Upper lobe of left lung (tissue), 6 donors: Measurements from ENCODE around the gene LHX3. TPM values are rescaled to one million over a fixed set of nuclear protein-coding genes. Genes with fewer than 3 reads are reported as not detected.

Experiments
- ATAC-seq, 2 donors: fragments of 200-7000 bp; cut with Tn5 transposase; one replicate each; pipeline ENCODE4 v1.9.1; 2022; ENCODE audit warnings: mild to moderate bottlenecking in 2 of 2, moderate library complexity in 2 of 2; ENCODE audit not compliant: low FRiP score in 2 of 2
- DNase-seq, 2 donors: peaks; one replicate each; pipeline ENCODE4 v3.0.0-alpha.2; 2019 to 2020
- H3K27ac ChIP-seq, 4 donors: fragments of 200-600 bp; sonication (generic); one replicate each; pipeline ENCODE4 v1.5.1; 2016 to 2019
- H3K27me3 ChIP-seq, 4 donors: fragments of 200-600 bp; sonication (generic); one replicate each; pipeline ENCODE4 v1.5.1; 2017 to 2019
- H3K36me3 ChIP-seq, 4 donors: fragments of 200-600 bp; sonication (generic); one replicate each; pipeline ENCODE4 v1.5.1; 2016 to 2019
- H3K4me1 ChIP-seq, 4 donors: fragments of 200-600 bp; sonication (generic); one replicate each; pipeline ENCODE4 v1.5.1; 2018 to 2019
- H3K4me3 ChIP-seq, 4 donors: fragments of 200-600 bp; sonication (generic); one replicate each; pipeline ENCODE4 v1.5.1; 2017 to 2019; ENCODE audit warnings: mild to moderate bottlenecking in 2 of 4, moderate library complexity in 1 of 4
- H3K9me3 ChIP-seq, 4 donors: fragments of 200-600 bp; sonication (generic); one replicate each; pipeline ENCODE4 v1.5.1; 2018 to 2019
- EP300 ChIP-seq, 4 donors: sonication (generic); formaldehyde crosslinking; IDR thresholded peaks; one replicate each; pipeline ENCODE4 v1.5.1; 2017; ENCODE audit warnings: antibody characterized with exemption in 4 of 4, control low read depth in 2 of 4
- POLR2A ChIP-seq, 4 donors: fragments of 450-650 bp; IDR thresholded peaks; one replicate each; pipeline ENCODE4 v1.5.1; 2016 to 2017; ENCODE audit warnings: antibody characterized with exemption in 4 of 4, mild to moderate bottlenecking in 2 of 4
- POLR2AphosphoS5 ChIP-seq, 2 donors: sonication (generic); formaldehyde crosslinking; IDR thresholded peaks; one replicate each; pipeline ENCODE4 v1.5.1; 2017; ENCODE audit warnings: antibody characterized with exemption in 2 of 2
- WGBS, 2 donors: methylation state at CpG; one replicate each; pipeline ENCODE4 v1.1.5; 2017 to 2018; 5-methylcytosine and 5-hydroxymethylcytosine counted together
- total RNA-seq, 6 donors: library from RNA; depleted of rRNA in 4 of 6; stranded (reverse); fragments of >200 nt in 4 of 6; gene quantifications; one replicate each; pipeline versions ENCODE4 v1.1.0 to v1.2.1, GENCODE V29; 2016 to 2021
- TF ChIP-seq, protein P1 (sequence below), 6 experiments: fragments of 450-650 bp in 4 of 6; fragments of 200-600 bp in 2 of 6; sonication (generic) in 2 of 6; IDR thresholded peaks; one replicate each; pipeline ENCODE4 v1.5.1; 2016 to 2019; ENCODE audit warnings: antibody characterized with exemption in 6 of 6
- donor health status: DM: no; HTN: no; CAD: no; lungs with moderate emphysema.
- donor health status: DM: no; HTN: yes; CAD: no; lungs with severe emphysema.

Gene LHX3
- total RNA-seq, 6 donors from 2014 or later = 0.20 TPM; not detected in 5

DNA sequence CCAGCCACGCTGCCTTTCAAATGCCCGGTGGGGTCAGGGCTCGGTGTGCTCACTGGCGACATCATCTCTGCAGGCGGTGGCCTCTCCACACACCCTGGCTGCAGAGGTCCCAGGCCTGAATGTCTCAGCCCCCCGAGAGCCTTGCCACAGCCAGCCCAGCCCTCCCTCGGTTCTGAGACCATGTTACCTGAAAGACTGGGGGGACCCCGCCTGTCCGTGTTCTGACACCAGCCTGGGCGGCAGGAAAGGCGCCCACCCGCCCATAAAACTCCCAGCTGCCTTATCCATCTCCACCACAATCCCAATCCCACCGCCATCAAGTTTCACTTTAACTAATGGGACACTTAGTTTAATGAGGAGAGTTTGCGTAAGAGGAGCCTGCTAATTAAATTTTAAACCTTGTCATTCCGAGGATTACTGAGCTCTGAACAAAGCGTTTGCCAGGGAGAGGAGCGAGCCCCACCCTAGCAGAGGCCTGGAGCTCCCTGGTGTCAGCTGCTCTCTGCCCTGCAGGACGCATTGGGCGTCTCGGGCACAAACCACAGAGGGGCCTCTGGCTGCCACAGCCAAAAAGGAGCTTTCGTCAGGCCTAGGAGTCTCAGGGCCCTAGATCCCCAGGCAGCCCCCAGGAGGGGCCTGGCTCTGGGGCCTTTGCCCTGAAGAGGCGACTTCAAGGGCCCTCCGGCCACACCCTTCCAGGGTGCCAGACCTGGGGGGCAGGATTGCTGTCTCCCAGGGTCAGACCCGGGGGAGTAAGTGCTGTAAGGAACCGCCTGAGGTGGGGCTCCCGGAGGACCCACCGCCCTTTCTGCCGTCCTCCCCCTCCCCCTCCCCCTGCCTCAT is 15.3 kb downstream of the LHX3 start:
- peaks cover 0 to 21% (median 0%) of the 10 kb centered on the region in 4 donors for H3K4me1 ChIP-seq
- H3K9me3 ChIP-seq = no peaks in the 10 kb centered on the region
- no peak overlapping the region for H3K4me3 ChIP-seq
- TF ChIP-seq EP300 (IDR thresholded peaks at IDR 0.05) = no peak
- no peak for TF ChIP-seq POLR2AphosphoS5 (IDR thresholded peaks at IDR 0.05)
- TF ChIP-seq, protein P1, sequence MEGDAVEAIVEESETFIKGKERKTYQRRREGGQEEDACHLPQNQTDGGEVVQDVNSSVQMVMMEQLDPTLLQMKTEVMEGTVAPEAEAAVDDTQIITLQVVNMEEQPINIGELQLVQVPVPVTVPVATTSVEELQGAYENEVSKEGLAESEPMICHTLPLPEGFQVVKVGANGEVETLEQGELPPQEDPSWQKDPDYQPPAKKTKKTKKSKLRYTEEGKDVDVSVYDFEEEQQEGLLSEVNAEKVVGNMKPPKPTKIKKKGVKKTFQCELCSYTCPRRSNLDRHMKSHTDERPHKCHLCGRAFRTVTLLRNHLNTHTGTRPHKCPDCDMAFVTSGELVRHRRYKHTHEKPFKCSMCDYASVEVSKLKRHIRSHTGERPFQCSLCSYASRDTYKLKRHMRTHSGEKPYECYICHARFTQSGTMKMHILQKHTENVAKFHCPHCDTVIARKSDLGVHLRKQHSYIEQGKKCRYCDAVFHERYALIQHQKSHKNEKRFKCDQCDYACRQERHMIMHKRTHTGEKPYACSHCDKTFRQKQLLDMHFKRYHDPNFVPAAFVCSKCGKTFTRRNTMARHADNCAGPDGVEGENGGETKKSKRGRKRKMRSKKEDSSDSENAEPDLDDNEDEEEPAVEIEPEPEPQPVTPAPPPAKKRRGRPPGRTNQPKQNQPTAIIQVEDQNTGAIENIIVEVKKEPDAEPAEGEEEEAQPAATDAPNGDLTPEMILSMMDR (IDR thresholded peaks at IDR 0.05) = no peak
- TF ChIP-seq POLR2A (IDR thresholded peaks at IDR 0.05) = no peak
- ATAC-seq (no peak), DNase-seq (peak in 1 of 2 donors; percentile 58)
- peaks cover 0 to 51% (median 27%) of the 10 kb centered on the region in 4 donors for H3K27me3 ChIP-seq
- H3K27ac ChIP-seq = no peak overlapping the region
- no peaks in the 10 kb centered on the region for H3K36me3 ChIP-seq
- whole genome bisulfite sequencing, 2 donors = 48 to 57% methylated on average over 12 to 23 of the region's 28 CpGs

DNA sequence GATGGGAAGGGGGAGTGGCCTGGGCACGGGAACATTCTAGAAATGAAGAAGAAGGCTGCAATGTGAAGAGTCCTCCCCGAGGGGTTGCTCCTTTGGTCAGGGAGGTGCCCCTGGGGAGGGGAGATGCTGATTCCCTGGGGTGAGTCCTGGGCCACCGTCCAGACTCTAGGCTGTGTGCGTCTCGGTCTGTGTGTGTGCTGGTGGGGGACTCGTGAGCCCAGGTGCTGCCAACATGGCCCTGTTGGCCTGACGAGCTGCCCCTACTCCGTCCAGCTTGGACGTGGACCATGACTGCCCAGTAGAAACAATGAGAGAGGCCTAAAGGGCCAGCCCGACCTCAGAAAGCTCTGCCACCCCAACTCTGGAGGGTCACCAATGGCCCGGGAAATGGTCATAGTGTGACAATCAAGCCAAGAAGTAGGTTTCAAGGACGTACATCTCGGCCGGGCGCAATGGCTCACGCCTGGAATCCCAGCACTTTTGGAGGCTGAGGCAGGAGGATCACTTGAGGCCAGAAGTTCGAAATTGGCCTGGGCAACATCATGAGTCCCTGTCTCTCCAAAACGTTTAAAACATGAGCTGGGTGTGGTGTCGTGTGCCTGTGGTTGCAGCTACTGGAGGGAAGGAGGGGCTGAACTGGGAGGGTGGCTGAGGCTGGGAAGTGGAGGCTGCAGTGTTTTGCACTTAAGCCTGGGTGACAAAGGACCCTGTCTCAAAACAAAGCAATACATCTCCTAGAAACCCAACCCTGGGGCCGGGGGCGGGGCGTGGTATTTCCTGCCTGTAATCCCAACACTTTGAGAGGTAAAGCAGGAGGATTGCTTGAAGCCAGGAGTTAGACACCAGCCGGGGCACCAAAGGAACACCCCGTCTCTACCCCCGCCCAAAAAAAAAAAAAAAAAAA is 17.0 kb downstream of the LHX3 start:
- Histone ChIP-seq H3K27me3 (peaks cover 0 to 35% (median 14%) of the 10 kb centered on the region in 4 donors), H3K4me3 (no peak overlapping the region), H3K4me1 (peaks cover 0 to 9% (median 0%) of the 10 kb centered on the region in 4 donors), H3K36me3 (no peaks in the 10 kb centered on the region), H3K9me3 (no peaks in the 10 kb centered on the region), H3K27ac (no peak overlapping the region)
- ATAC-seq (no peak), DNase-seq (no peak)
- 59 to 70% methylated on average over 19 to 25 of the region's 25 CpGs for WGBS, 2 donors
- TF ChIP-seq, protein P1 (IDR thresholded peaks at IDR 0.05) = no peak
- TF ChIP-seq POLR2AphosphoS5 (IDR thresholded peaks at IDR 0.05) (no peak), POLR2A (IDR thresholded peaks at IDR 0.05) (no peak), EP300 (IDR thresholded peaks at IDR 0.05) (no peak)

DNA sequence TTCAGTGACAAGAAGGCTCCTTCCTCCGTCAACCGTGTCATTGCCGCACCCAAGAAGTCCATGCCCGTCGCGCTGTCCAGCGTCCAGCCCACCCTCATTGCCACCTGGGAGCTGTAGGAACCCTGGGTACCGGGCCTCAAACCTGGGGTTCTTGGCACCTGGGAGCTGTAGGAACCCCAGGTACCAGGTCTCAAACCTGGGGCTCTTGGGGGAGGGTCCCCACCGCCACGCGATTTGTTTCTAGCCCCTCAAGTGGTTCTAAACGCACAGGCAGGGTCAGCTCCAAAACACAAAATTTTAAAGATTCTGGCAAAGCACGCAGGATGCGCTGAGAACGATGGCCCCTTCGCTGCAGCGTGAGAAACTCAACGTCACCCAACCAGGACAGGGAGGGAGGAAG is 17.7 kb downstream of the LHX3 start:
- H3K27ac ChIP-seq = no peak overlapping the region
- H3K36me3 ChIP-seq = no peaks in the 10 kb centered on the region
- H3K27me3 ChIP-seq = peaks cover 0 to 28% (median 7%) of the 10 kb centered on the region in 4 donors
- WGBS, 2 donors = 88 to 91% methylated on average over 18 of the region's 18 CpGs
- H3K4me1 ChIP-seq = peaks cover 0 to 1% (median 0%) of the 10 kb centered on the region in 4 donors
- H3K9me3 ChIP-seq = no peaks in the 10 kb centered on the region
- no peak overlapping the region for H3K4me3 ChIP-seq
- ATAC-seq (no peak), DNase-seq (no peak)
- no peak for TF ChIP-seq POLR2AphosphoS5 (IDR thresholded peaks at IDR 0.05)
- TF ChIP-seq EP300 (IDR thresholded peaks at IDR 0.05) = no peak
- no peak for TF ChIP-seq POLR2A (IDR thresholded peaks at IDR 0.05)
- TF ChIP-seq, protein P1 (IDR thresholded peaks at IDR 0.05) = no peak

DNA sequence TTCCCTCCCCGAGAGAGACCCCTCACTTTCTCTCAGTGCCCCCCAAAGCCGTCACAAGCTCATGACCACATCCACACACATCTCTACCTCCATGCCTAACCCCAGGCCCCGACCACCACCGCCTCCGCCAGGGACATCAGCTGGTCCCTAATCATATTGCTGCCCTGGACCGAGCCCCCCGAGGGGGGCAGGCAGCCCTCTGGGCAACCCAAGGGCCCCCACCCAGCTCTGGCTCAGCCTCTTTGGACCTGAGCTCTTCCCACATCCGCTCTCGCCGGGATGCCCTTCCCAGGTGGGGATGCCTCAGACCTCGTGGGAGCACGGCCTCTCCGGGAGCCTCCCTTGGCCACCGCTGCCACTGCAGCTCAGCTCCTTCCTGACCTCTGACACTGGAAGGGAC is 18.5 kb downstream of the LHX3 start:
- H3K4me1 ChIP-seq = no peaks in the 10 kb centered on the region
- no peaks in the 10 kb centered on the region for H3K9me3 ChIP-seq
- no peak overlapping the region for H3K27ac ChIP-seq
- TF ChIP-seq, protein P1 (IDR thresholded peaks at IDR 0.05) = no peak
- TF ChIP-seq POLR2A (IDR thresholded peaks at IDR 0.05) (no peak), POLR2AphosphoS5 (IDR thresholded peaks at IDR 0.05) (no peak), EP300 (IDR thresholded peaks at IDR 0.05) (no peak)
- ATAC-seq (no peak), DNase-seq (peak in 1 of 2 donors; percentile 49)
- no peaks in the 10 kb centered on the region for H3K36me3 ChIP-seq
- H3K27me3 ChIP-seq = peaks cover 0 to 20% (median 4%) of the 10 kb centered on the region in 4 donors
- no peak overlapping the region for H3K4me3 ChIP-seq
- WGBS, 2 donors = 68 to 76% methylated on average over 8 to 14 of the region's 14 CpGs
